IMR-90 (cell line): ENCODE data around the gene MARK4.

Experiments
- BHLHE40 ChIP-seq: fragments of 150-350 bp; IDR thresholded peaks from 2 replicates; pipeline ENCODE4 v1.6.1; 2016; ENCODE audit warnings: mild to moderate bottlenecking, low read depth, low read length
- CEBPB ChIP-seq: IDR thresholded peaks from 2 replicates; pipeline ENCODE4 v1.6.1; 2012; ENCODE audit warnings: low read depth, low read length, improper control_type of control experiment
- FOS ChIP-seq: fragments of 150-350 bp; IDR thresholded peaks from 2 replicates; pipeline ENCODE4 v1.6.1; 2016; ENCODE audit warnings: low read depth, low read length
- MAFK ChIP-seq: IDR thresholded peaks from 2 replicates; pipeline ENCODE4 v1.6.1; 2012; ENCODE audit warnings: low read depth, low read length, improper control_type of control experiment
- MAZ ChIP-seq: IDR thresholded peaks from 2 replicates; pipeline ENCODE4 v1.6.1; 2012; ENCODE audit warnings: low read depth, mild to moderate bottlenecking, low read length, improper control_type of control experiment, moderate library complexity, borderline replicate concordance
- MXI1 ChIP-seq: IDR thresholded peaks from 2 replicates; pipeline ENCODE4 v1.6.1; 2012; ENCODE audit warnings: low read depth, mild to moderate bottlenecking, low read length, moderate library complexity, borderline replicate concordance
- NFE2L2 ChIP-seq: fragments of 150-350 bp; IDR thresholded peaks from 2 replicates; pipeline ENCODE4 v1.6.1; 2016; ENCODE audit warnings: low read depth, mild to moderate bottlenecking, low read length
- POLR2A ChIP-seq: IDR thresholded peaks from 2 replicates; pipeline ENCODE4 v1.6.1; 2012; ENCODE audit warnings: mild to moderate bottlenecking, low read depth, low read length
- RAD21 ChIP-seq: IDR thresholded peaks from 2 replicates; pipeline ENCODE4 v1.6.1; 2012; ENCODE audit warnings: low read length, improper control_type of control experiment
- RCOR1 ChIP-seq: IDR thresholded peaks from 2 replicates; pipeline ENCODE4 v1.6.1; 2012; ENCODE audit warnings: mild to moderate bottlenecking, low read length, improper control_type of control experiment; ENCODE audit not compliant: insufficient replicate concordance
- RFX5 ChIP-seq: IDR thresholded peaks from 2 replicates; pipeline ENCODE4 v1.8.0; 2012; ENCODE audit warnings: low read depth, mild to moderate bottlenecking, low read length, moderate library complexity
- SMC3 ChIP-seq: fragments of 150-350 bp; IDR thresholded peaks from 2 replicates; pipeline ENCODE4 v1.6.1; 2016; ENCODE audit warnings: low read depth, mild to moderate bottlenecking, antibody characterized with exemption, low read length, moderate library complexity
- TF ChIP-seq, protein P1 (sequence below): conservative IDR thresholded peaks from 2 replicates; pipeline ENCODE4 v1.5.1; 2012; ENCODE audit warnings: mild to moderate bottlenecking, low read depth, low read length, improper control_type of control experiment
- TF ChIP-seq, protein P2 (sequence below): fragments of 150-350 bp; IDR thresholded peaks from 2 replicates; pipeline ENCODE4 v1.6.1; 2016; ENCODE audit warnings: low read depth, mild to moderate bottlenecking, low read length, moderate library complexity, borderline replicate concordance

DNA sequence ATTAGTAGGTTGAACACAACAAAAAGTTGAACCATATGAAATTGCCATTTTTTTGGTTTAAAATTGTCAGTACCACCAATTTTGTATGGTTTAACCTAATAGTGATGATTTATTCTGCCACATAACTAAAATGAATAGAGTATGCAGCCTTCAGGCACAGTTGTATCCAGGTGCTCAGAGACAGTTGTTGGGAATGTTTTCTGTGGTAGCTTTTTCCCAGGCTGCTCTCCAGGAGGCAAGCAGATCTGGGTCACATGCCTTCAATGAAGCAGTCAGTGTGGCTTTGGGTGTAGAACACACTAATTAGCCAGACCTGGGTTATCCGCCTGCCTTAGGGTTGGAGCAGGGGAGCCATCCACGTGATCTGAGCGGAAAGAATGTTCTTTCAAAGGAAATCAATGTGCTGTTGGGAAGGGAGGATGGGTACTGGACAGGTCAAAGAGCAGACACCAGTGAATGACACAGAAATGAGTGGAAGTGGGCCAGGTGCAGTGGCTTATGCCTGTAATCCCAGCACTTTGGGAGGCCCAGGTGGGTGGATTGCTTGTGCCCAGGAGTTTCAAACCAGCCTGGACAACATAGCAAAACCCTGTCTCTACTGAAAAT is 28.6 kb downstream of the MARK4 start:
- TF ChIP-seq POLR2A (no peak), CEBPB (no peak), MXI1 (no peak), SMC3 (no peak), RFX5 (no peak), RAD21 (no peak), BHLHE40 (no peak), RCOR1 (no peak), MAFK (no peak), MAZ (no peak), NFE2L2 (no peak), FOS (no peak)
- TF ChIP-seq, protein P1, sequence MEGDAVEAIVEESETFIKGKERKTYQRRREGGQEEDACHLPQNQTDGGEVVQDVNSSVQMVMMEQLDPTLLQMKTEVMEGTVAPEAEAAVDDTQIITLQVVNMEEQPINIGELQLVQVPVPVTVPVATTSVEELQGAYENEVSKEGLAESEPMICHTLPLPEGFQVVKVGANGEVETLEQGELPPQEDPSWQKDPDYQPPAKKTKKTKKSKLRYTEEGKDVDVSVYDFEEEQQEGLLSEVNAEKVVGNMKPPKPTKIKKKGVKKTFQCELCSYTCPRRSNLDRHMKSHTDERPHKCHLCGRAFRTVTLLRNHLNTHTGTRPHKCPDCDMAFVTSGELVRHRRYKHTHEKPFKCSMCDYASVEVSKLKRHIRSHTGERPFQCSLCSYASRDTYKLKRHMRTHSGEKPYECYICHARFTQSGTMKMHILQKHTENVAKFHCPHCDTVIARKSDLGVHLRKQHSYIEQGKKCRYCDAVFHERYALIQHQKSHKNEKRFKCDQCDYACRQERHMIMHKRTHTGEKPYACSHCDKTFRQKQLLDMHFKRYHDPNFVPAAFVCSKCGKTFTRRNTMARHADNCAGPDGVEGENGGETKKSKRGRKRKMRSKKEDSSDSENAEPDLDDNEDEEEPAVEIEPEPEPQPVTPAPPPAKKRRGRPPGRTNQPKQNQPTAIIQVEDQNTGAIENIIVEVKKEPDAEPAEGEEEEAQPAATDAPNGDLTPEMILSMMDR = no peak
- TF ChIP-seq, protein P2, sequence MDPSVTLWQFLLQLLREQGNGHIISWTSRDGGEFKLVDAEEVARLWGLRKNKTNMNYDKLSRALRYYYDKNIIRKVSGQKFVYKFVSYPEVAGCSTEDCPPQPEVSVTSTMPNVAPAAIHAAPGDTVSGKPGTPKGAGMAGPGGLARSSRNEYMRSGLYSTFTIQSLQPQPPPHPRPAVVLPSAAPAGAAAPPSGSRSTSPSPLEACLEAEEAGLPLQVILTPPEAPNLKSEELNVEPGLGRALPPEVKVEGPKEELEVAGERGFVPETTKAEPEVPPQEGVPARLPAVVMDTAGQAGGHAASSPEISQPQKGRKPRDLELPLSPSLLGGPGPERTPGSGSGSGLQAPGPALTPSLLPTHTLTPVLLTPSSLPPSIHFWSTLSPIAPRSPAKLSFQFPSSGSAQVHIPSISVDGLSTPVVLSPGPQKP = no peak
